AG08395 (cell line): ENCODE measurements around the gene RASIP1.
"Not testable (repeated sequence)": the region's sequence is repeated elsewhere in the genome, so short reads cannot be mapped to it uniquely, and the experiment has no call there.

Experiments used
- DNase-seq: peaks from one replicate; pipeline ENCODE4 v3.0.0; 2012; ENCODE audit warnings: mixed read lengths, low spot score

Gene RASIP1, protein sequence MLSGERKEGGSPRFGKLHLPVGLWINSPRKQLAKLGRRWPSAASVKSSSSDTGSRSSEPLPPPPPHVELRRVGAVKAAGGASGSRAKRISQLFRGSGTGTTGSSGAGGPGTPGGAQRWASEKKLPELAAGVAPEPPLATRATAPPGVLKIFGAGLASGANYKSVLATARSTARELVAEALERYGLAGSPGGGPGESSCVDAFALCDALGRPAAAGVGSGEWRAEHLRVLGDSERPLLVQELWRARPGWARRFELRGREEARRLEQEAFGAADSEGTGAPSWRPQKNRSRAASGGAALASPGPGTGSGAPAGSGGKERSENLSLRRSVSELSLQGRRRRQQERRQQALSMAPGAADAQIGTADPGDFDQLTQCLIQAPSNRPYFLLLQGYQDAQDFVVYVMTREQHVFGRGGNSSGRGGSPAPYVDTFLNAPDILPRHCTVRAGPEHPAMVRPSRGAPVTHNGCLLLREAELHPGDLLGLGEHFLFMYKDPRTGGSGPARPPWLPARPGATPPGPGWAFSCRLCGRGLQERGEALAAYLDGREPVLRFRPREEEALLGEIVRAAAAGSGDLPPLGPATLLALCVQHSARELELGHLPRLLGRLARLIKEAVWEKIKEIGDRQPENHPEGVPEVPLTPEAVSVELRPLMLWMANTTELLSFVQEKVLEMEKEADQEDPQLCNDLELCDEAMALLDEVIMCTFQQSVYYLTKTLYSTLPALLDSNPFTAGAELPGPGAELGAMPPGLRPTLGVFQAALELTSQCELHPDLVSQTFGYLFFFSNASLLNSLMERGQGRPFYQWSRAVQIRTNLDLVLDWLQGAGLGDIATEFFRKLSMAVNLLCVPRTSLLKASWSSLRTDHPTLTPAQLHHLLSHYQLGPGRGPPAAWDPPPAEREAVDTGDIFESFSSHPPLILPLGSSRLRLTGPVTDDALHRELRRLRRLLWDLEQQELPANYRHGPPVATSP

DNA sequence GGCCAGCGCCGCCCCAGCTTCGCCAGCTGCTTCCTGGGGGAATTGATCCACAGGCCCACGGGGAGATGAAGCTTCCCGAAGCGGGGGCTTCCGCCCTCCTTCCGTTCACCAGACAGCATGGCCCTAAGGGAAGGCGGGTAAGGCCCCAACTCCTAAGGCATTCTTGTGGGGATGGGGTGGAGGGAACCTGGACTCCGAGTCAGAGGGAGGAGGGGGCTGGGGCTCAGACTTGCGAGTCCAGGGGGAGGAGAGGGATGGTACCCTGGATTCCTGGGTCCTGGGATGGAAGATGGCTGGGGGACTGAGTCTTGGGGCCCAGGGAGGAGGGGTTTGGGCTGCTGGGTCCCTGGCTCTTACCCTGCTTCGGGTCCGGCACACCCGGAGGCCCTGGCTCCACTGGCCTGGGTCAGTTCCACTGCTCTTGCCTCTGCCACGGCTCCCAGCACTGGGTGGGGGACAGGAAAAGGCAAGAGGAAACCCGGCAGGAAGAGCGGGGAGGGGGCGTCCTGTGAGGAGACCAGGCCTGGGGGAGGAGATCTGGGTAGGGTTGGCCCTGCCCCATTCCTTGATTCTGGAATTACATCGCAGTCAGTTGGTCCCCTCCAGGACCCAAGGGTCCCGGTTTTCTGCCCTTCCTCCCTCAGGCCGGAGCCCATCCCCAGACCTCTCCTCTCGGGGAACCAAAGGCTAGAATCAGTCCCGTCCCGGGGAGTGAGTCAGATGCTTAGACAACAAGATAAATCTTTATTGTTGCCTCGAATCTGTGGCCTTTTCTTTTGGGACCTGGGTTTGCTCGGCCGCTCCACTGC lies at the start of gene RASIP1:
Gene RASIP1, minus strand, starts transcription at position 447 of the 809 bp plus-strand sequence. Its CDS starts 328 bp downstream, at position 119.
- no peak for DNase-seq

DNA sequence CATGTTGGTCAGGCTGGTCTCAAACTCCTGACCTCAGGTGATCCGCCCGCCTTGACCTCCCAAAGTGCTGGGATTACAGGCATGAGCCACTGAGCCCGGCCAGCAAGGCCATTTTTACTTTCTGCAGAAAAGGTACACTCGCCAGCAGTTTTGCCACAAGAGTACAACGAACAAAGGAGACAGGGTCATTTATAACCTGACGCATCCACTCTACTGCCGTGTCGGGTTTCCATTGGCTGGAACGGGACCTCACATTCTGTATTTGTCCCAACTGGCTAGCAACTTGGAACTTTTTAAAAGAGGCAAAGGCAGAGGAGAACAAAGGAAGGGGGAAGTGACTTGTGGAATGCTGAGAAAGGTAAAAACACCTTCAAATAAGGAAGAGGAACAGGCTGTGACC lies 46.9 kb upstream of the RASIP1 start:
- not testable (repeated sequence) for DNase-seq

DNA sequence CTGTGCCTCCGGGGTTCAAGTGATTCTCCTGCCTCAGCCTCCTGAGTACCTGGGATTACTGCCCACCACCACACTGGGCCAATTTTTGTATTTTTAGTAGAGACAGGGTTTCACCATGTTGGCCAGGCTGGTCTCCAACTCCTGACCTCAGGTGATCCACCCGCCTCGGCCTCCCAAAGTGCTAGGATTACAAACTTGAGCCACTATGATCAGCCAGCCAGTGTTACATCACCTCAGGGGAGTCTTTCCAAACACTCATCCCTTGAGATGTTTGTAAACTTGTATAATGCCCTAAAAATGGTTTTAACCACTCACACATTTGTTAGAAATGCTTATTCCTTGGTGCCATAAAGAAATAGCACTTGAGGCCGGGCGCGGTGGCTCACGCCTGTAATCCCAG lies 46.0 kb upstream of the RASIP1 start:
- DNase-seq: not testable (repeated sequence)

DNA sequence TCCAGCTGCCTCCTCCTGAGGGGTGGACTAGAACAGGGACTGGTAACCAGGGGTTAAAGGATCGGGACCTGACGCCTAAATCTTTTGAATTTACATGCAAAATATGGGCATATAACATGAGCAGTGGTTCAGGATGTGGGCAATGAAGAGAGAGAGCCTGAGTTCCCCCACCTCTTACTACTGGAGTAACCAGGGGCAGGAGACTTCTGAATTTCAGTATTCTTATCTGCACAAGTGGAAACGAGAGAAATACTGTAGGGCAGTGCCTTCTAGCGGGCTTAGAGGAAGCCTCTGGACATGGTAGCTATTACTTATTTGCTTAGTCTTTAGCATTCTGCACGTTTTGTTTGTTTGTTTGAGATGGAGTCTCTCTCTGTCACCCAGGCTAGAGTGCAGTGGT lies 44.1 kb upstream of the RASIP1 start:
- no peak for DNase-seq

DNA sequence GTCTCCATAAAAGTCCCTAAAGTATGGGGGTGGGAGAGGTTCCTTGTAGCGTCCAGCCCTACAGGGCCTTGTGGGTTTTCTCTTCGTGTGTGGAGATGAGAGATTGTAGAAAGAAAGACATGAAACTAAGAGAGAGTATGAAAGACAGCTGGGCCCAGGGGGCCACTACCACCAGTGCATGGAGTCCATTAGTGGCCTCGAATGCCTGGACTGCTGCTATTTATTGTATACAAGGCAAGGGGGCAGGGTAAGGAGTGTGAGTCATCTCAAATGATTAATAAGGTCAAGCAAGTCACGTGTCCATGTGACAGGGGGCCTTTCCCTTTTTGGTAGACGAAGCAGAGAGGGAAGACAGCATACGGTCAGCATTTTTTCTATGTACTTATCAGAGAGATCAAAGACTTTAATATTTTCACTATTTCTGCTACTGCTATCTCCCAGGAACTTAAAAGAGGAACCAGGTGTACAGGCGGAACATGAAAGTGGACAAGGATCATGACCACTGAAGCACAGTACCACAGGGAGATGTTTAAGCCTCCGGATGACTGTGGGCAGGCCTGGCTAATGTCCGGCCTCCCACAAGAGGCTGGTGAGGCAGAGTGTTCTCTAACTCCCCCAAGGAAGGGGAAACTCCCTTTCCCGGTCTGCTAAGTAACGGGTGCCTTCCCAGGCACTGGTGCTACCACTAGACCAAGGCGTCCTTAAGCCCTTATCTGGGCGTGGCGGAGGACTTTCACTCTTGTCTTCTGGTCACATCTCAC lies 40.4 kb upstream of the RASIP1 start:
- no peak for DNase-seq

DNA sequence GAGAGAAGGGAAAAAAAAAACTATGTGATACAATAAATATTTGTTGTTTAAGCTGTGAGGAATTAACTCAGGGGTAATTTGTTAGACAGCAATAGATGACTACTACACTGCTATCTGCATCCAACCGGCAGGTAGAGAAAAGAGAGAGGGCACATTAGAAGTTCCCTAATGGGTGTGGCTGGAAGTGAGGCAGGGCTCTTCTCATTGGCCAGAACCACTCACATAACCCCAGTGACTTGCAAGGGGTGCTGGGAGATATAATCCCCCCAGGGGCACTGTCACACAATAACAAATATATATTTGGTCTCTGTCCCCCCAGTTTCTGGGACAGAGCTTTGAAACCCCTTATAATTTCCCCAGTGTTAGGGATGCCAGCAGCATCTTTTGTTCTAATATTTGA lies 39.2 kb upstream of the RASIP1 start:
- DNase-seq: no peak

DNA sequence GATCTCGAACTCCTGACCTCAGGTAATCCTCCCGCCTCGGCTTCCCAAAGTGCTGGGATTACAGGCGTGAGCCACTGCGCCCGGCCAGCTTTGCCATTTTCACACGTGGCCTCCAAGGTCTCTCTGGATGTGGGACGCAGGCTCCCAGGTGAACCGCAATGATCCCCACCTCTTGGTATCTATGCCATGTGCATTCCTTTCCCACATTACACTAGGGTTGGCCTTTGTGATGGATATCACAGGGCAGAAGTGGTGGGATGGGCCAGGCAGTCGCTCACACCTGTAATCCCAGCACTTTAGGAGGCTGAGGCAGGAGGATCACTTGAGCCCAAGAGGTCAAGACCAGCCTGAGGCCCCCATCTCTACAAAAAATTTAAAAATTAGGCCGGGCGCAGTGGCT lies 37.3 kb upstream of the RASIP1 start:
- DNase-seq: no peak

DNA sequence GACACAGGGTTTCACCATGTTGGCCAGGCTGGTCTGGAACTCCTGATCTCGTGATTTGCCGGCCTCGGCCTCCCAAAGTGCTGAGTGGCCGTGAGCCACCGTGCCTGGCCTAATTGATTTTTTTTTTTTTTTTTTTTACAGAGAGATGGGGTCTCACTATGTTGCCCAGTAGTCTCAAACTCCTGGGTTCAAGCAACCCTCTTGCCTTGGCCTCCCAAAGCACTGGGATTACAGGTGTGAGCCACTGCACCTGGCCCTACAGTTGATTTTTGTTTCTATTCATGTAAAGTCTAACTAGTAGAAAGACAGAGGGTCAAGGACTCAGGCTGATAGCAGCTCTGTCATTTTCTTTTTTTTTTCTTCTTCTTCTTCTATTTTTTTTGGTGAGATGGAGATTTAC lies 36.7 kb upstream of the RASIP1 start:
- no peak for DNase-seq

DNA sequence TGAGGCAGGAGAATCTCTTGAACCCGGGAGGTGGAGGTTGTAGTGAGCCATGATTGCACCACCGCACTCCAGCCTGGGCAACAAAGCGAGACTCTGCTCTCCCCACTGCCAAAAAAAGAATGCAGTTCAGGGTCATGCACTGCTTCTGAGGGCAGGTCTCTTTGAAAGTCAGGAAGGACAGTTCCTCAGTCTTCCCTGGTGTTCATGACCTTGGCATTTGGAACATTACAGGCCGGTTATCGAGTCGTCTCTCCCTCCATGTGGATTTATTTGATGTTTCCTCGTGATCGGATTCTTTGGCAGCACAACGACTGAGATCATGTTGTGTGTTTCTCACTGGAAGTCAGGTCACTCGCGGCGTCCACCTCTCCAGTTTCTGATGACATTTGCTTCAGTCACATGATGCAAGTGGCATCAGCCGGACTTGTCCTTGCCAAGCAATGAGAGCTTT lies 32.1 kb upstream of the RASIP1 start:
- no peak for DNase-seq

DNA sequence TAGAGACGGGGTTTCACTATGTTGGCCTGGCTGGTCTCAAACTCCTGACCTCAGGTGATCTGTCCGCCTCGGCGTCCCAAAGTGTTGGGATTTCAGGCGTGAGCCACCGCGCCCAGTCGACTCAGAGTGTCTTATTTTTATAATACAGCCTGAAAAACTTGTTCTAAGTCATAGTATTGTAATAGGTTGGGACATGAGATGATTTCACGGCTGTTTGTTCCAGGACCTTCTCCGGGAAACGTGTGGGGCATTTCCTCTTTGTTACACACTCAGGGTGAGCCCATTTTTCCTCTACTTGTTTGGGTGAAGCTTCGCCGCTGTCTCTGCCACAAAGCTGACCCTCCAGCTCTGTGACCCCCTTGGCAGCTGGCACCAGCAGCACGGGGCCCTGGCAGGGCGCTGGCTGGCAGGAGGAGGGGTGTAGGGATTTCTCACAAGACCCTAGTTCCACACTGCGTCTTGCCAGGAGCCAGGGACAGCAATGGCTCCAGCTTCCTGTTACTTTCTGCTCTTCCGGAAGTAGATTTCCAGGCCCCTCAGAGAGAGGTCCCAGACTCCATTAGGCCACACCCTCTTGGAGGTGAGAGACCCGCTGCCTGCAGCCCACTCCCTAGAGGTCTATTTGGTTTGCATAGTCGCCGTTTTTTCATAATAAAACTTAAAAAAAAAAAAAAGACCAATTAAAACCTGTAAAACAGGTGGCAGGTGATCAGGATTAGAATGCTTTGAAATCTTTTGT lies 30.5 kb upstream of the RASIP1 start:
- no peak for DNase-seq

DNA sequence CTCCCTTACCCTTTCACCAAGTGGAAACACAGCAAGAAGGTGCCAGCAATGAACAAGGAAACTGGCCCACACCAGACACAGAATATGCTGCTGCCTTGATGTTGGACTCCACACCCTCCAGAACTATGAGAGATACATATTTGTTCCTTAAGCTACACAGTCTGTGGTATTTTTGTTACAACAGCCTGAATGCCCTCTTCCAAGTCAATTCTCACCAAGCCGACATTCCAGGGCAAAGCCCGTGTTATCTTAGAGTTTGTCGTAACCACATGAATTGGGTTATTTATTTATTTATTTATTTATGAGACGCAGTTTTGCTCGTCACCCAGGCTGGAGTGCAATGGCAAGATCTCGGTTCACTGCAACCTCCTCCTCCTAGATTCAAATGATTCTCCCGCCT lies 29.9 kb upstream of the RASIP1 start:
- DNase-seq: no peak

DNA sequence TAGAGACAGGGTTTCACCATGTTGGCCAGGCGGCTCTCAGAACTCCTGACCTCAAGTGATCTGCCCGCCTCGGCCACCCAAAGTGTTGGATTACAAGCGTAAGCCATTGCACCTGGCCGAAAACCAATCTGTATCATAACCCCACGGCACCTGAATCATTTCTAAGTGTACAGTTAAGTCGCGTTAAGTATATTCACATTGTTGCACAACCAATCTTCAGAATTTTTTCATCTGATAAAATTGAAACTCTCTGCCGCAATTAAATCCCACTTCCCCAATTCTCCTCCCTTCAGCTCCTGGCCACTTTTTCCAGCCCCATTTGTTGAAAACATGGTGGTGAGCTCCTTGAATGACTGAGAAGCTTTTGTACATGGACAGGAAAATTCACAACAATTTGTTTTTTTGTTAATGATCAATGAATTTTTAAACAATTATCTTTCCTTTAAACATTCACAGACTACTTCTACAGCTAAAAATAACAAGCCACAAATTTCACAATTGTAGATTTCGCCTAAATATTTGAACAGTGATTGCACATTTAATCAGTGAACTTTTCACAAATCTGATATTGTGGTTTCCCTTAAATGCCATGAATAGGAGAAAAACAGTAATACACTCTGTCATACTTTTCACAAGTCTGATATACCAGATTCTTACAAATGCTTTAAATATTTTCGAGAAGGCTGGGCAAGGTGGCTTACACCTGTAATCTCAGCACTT lies 28.7 kb upstream of the RASIP1 start:
- DNase-seq: no peak

DNA sequence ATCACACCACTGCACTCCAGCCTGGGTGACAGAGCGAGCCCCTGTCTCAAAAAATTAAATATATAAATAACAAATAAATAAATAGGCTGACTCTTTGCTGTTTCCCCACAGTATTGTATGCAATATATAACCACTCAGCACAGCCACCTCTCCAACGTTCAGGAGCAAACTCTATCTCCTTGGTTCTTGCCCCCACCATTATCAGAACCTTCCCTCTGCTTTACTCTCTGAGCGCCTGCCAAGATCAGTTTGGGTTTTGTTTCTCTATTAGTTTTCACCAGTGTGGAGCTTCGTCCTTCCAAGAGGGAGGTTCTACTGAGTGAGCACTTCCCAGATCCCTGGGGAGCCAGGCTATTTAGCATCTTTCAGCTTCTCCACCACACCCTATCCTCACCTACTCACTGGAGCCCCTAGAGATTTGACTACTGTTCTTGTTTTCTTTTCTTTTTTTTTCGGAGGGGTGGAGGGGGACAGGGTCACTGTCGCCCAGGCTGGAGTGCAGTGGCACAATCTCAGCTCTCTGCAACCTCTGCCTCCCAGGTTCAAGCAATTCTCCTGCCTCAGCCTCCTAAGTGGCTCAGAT lies 27.9 kb upstream of the RASIP1 start:
- DNase-seq: not testable (repeated sequence)

DNA sequence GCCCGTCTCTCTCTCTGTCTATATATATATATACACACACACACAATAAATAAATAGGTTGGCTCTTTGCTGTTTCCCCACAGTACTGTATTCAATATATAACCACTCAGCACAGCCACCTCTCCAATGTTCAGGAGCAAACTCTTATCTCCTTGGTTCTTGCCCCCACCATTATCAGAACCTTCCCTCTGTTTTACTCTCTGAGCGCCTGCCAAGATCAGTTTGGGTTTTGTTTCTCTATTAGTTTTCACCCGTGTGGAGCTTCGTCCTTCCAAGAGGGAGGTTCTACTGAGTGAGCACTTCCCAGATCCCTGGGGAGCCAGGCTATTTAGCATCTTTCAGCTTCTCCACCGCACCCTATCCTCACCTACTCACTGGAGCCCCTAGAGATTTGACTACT lies 25.4 kb upstream of the RASIP1 start:
- DNase-seq: not testable (repeated sequence)

DNA sequence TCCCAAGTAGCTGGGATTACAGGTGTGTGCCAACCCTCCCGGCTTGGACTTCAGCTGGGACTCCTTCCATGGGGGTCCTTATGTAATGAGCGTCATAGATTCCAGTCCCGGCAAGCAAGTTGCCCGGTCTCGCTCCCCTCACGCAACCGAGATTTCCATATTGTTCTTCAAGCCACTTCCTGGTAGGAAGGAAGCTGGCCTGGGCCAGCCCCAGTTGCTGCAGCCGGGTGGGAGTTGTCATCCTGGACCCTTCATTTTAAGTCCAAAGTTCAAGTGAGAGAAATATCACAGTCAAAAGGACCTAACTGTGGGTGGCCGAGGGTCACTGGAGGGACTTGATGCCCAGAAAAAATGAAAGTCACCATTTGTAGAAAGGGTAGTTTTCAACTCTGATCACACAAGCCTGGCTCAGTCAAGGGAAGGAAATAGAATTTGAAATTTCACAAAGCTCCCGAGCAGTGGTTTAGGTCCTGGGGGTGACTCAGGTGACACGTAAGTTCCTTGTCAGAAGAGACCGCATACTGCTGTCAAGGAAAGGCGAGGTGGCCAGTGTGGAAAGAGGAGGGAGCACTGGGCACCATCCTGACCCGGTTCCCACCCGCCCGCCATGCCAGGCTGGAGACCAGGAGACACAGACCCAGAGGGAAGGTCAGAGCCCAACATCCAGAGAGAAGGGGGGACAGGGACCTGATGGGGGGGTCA lies 20.2 kb upstream of the RASIP1 start:
- no peak for DNase-seq

DNA sequence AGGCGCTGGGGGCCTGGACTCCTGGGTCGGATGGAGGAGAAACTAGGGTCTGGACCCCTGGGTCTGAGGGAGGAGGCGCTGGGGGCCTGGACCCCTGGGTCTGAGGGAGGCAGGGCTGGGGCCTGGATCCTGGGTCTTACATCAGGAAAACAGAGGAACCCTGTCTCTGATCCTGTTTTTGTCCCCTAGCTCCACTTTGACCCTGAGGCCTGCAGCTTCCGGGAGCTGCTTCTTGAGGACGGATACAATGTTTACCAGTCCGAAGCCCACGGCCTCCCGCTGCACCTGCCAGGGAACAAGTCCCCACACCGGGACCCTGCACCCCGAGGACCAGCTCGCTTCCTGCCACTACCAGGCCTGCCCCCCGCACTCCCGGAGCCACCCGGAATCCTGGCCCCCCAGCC lies 17.3 kb upstream of the RASIP1 start:
- no peak for DNase-seq

DNA sequence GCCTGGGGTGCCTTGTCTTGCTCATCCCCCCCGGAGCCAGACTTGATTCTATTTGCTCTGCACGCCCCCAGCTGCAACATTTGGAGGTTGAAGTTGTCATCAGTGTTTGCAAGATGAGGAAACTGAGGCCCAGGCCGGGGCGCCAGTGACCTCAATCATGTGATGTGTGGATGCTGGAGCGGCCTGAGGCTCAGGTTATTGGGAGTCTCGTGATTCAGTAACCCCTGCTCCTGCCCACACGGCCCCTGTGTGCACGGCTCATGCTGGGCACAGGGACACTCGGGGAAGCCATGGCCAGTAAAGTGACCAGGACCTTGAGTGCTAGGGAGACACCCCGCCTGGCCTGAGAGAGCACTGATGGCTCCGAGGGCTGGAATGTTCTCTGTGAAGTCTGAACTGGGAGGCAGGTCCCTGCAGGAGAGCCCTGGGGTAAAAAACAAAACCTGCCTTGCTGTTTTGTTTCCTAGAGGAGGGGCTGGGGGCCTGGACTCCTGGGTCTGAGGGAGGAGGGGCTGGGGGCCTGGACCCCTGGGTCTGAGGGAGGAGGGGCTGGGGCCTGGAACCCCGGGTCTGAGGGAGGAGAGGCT lies 16.8 kb upstream of the RASIP1 start:
- no peak for DNase-seq

DNA sequence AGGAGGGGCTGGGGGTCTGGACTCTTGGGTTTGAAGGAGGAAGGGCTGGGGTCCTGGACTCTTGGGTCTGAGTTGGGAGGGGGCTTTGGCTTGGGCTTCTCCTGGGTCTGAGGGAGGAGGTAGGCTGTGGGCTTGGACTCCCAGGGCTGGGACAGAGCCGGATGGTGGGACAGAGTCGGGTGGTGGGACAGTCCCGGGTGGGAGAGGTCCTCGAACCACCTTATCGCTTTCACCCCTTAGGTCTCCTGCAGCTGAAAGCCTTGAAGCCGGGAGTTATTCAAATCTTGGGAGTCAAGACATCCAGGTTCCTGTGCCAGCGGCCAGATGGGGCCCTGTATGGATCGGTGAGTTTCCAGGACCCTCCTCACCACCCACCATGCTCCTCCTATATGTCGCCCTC lies 16.3 kb upstream of the RASIP1 start:
- no peak for DNase-seq

DNA sequence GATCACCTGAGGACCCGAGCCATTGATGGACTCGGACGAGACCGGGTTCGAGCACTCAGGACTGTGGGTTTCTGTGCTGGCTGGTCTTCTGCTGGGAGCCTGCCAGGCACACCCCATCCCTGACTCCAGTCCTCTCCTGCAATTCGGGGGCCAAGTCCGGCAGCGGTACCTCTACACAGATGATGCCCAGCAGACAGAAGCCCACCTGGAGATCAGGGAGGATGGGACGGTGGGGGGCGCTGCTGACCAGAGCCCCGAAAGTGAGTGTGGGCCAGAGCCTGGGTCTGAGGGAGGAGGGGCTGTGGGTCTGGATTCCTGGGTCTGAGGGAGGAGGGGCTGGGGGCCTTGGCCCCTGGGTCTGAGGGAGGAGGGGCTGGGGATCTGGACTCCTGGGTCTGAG lies 15.8 kb upstream of the RASIP1 start:
- DNase-seq: no peak
